GM19328 (cell line): ENCODE results near the gene SLC6A3.

Experiments
- ATAC-seq: cut with Tn5 transposase; IDR thresholded peaks from one replicate; pipeline ENCODE4 v1.9.1; 2021; ENCODE audit warnings: mild to moderate bottlenecking, moderate library complexity; ENCODE audit not compliant: unreplicated experiment

SLC6A3 gene

GRCh38 chr5:1409381-1410110 lies 35.7 kb downstream of the SLC6A3 start:
- no peak for ATAC-seq

- no peak for ATAC-seq
Measured at GRCh38 chr5:1406681-1407640, 38.3 kb downstream of the SLC6A3 start.

- ATAC-seq = no peak
Measured at GRCh38 chr5:1405539-1406530, 39.4 kb downstream of the SLC6A3 start.

GRCh38 chr5:1405121-1405520 lies 40.1 kb downstream of the SLC6A3 start:
- ATAC-seq = no peak

GRCh38 chr5:1404062-1404461 lies 41.2 kb downstream of the SLC6A3 start:
- ATAC-seq = no peak

- ATAC-seq = no peak
Measured at GRCh38 chr5:1402611-1403255, 42.5 kb downstream of the SLC6A3 start.

GRCh38 chr5:1401536-1402138 lies 43.6 kb downstream of the SLC6A3 start:
- no peak for ATAC-seq

GRCh38 chr5:1400936-1401335 lies 44.3 kb downstream of the SLC6A3 start:
- no peak for ATAC-seq

- ATAC-seq = no peak
Measured at GRCh38 chr5:1400211-1400855, 44.9 kb downstream of the SLC6A3 start.

- ATAC-seq = no peak
Measured at GRCh38 chr5:1399737-1400136, 45.5 kb downstream of the SLC6A3 start.

- no peak for ATAC-seq
Measured at GRCh38 chr5:1396293-1396816, 48.9 kb downstream of the SLC6A3 start.

- no peak for ATAC-seq
Measured at GRCh38 chr5:1394881-1395860, 50.1 kb downstream of the SLC6A3 start.

- ATAC-seq = no peak
Measured at GRCh38 chr5:1393571-1394501, 51.4 kb downstream of the SLC6A3 start.

GRCh38 chr5:1392801-1393565 lies 52.3 kb downstream of the SLC6A3 start:
- no peak for ATAC-seq

GRCh38 chr5:1392261-1392660 lies 53.0 kb downstream of the SLC6A3 start:
- no peak for ATAC-seq

- ATAC-seq = no peak
Measured at GRCh38 chr5:1391691-1392090, 53.5 kb downstream of the SLC6A3 start.
